GM19351 (cell line): ENCODE measurements around the gene PDGFB.

ENCODE experiments used
- ATAC-seq: cut with Tn5 transposase; IDR thresholded peaks from one replicate; pipeline ENCODE4 v1.9.1; 2021; ENCODE audit warnings: mild to moderate bottlenecking, moderate library complexity; ENCODE audit not compliant: unreplicated experiment

Gene PDGFB

DNA sequence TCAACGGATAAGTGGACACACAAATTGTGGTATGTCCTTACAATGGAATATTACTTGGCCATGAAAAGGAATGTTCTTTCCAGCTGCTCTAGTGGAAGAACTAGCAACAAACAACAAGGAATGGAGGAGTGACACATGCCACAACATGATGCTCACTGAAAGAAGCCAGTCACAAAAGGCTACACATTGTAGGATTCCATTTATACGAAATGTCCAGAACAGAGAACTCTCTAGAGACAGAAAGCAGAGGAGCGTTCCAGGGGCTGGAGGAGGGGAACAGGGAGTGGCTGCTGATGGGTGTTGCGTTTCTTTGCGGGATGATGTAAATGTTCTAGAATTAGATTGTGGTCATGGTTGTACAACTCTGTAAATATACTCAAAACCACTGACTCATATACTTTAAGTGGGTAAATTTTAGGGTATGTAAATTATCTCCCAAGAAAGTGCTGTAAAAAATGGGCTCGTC, 32.4 kb upstream of the PDGFB start:
- no peak for ATAC-seq

DNA sequence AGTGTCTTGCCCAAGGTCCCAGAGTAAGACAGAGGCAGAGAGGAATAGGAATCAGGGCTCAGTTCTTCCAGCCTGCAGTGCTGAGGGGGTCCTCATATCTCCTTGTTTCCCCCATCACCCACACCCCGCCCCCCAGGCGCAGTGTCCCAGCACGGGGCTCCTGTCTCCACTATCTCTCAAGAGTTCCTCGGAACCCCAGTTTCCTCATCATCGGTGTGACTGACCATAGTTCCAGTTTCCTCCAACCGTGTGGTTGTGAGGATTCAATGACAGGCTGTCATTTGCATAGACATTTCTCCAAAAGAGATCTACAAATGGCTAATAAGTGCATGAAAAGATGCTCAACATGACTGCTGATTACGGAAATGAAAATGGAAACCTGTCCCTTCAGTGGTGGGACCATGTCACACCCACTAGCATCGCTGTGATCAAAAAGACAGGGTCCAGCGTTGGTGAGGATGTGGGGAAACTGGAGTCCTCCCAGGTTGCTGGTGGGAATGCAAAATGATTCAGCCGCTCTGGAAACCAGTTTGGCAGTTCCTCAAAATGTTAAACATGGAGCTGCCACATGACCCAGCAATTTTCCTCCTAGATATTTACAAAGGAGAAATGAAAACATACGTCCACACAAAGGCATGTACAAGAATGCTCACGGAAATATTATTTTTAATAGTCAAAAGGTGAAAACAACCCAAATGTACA, 31.8 kb upstream of the PDGFB start:
- no peak for ATAC-seq

DNA sequence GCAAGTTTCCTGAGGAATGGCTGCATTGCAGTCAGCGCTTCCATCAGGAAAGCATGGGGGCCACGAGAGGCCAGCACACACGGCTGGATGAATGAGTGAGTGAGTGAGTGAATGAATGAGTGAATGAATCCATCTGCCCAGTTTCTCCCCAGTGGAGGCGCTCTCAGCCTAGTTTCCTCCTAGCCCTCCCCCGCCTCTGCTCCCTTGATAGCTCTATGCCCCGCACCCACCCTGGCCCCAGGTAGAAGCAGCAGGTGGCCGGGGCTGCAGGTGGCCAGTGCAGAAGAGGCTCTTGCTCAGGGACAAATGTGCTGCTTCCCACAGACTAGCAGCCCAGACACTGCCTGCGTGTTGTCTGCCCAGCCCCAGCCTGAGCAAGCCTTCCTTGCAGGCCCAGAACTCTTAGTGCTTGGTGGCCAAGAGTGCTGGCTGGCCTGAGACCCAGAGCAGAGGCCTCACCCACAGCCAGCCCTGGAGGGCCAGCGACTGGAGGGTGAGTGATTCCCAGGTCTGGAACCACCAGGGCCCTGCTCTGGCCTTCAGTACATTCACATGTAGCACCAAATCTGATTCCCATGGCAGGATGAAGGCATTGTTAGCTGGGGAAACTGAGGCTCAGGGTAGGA, 31.1 kb upstream of the PDGFB start:
- no peak for ATAC-seq

DNA sequence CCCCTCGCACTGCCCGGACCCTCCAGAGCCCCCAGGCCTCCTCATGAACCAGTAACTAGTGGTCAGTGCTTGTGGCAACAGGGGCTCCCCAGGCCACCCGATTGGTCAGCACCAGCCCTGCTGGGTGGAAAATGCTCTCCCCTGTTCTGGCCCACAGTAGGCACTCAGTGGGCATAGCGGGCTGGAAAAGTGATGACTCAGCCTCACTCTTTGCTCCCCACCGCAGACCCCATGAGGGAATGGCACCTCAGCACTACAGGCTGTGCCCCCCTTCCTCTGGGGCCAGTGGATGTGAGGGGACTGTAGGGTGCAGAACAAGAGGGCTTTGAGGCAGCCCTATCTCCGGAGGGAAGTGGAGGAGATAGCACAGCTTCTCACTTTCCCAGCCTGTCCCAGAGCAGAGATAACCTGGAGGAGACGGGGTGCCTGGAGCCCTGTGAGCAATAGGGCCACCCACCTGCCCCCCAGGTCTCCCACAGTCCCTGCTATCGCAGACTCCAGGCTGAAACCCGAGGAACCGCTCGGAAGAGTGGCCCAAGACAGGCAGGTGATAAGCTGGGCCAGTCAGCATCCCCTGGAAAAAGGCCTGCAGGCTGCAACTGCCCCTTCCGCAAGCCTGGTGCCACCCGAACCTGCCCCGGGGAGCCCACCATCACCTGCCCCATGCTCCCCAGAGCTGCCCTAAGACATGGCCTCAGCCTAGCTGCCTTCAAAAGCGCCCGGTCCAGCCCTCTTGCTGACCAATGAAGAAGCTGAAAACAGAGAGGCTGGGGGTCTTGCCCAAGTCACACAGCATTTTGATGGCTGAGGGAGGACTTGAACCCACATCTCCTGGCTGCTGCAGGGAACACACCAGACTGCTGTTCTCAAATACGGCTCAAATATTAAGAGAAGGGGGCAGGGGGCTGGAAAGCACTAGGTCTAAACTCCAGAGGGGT, 29.4 kb upstream of the PDGFB start:
- no peak for ATAC-seq

DNA sequence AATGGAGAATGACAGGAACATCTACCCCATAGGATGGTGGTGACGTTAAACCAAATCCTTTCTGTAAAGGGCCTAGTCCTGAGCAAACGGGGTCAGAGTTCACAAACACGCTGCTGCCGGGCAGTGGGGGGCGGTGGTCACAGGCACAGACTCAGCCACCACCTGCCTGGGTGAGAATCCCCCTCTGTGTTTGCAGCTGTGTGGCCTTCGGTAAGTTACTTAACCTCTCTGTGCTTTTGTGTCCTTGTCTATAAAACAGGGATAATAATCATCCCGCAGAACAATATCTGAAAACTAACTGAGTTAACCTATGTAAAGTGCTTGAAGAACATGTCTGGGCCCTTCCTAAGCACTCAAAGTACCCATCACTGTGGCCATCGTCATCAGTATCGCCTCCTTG, 26.0 kb upstream of the PDGFB start:
- ATAC-seq = no peak

DNA sequence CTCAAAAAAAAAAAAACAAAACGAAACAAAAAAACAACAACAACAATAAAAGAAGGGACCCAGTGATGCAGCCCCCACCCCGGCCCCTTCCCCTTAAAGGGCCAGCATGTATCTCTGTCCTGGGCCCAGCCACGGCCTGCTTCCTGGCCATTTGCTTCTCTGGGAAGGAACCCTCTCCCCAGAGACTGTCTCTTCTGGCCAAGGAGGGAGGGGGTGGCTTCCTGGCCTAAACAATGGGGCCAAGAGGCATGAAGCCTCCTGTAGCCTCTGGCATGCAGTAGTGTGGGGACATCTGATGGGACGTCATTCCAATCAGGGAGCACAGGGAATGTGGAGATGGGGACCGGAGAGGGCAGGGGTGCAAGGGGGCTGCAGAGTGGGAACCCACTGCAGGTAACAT, 25.5 kb upstream of the PDGFB start:
- ATAC-seq = no peak

DNA sequence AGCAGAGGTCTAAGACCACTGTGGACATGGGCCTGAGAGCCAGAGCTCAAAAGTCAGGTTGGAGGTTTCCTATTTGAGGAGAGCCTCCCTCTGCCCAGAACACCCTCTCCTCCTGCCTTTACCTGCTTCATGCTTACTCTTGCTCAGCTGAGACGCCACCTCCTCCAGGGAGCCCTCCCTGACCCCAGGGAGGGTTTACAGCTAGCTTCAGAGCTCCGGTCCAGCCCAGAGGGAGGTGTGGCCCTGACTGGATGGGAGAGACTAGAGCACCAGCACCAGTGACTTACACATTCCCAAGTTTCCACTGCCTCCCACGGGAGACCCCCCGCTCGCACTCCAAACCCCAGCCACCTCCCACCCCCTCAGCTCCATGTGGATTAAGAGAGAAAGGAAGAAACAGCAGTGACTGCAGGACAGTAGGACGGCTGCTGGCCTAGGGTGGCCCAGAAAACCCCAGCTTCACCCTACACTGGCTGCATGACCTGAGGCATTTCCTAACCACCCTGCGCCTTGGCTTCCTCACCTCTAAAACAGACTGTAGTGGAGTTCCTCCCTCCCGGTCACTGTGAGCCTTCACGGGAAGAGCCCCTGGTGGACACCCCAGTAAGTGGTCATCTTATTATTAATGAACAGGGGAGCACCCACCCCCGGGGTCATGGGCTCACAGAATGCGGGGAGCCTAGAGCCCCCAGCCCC, 24.5 kb upstream of the PDGFB start:
- ATAC-seq = no peak

DNA sequence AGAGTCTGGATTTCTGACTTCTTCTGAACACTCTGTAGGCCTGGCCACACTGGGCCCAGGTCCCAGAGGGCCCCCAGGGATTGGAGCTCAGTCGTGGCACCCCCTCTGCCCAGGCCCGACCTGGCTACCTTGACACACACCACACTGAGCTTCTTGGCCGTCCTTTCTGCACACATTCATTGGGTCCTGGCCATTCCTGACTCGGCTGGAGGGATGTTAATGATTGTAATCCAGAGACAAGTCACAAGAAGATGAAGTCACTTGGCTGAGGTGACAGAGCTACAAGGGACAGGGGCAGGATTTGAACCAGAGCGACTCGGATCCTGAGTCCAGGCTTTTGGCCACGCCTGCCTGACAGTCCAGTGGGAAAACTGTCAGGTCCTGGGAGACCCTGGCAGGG, 23.9 kb upstream of the PDGFB start:
- ATAC-seq = no peak

DNA sequence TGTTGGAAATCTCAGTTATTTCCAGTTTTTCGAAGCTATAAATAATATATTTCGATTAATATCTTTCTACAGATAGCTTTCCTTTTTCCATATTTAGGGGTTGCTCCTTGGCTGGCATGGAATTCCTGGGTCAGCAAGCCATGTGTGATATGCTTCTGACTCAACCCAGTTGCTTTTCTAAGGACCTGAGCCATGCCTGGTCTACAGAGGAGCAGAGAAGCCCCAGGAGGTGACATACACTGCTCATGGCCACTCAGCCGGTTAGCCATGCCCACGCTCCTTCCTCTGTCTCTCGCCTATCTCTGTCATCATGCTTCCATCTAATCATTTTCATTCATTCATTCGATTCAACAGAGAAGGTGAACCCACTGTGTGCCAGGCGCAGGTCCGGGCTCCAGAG, 23.2 kb upstream of the PDGFB start:
- no peak for ATAC-seq

DNA sequence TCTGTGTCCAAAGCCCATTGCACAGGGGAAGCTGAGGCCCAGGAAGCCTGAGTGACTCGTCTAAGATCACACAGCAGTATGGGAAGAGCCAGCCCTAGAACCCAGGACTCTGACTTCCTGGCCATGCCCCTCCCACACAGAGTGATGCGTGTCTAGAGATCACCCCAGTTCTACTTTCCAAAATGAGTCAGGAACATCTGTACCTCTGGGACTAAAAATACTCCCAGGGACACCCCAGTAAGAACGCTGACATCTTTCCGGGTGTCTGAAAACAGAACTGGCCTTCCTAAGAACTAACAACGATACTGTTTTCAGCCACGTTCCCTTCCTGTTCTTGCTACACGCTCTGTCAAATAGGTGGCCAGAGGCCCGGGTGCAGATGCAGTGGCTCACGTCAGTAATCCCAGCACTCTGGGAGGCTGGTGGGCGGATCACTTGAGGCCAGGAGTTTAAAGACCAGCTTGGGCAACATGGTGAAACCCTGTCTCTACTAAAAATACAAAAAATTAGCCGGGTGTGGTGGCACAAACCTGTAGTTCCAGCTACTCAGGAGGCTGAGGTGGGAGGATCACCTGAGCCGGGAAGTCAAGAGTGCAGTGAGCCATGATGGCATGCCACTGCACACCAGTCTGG, 21.7 kb upstream of the PDGFB start:
- ATAC-seq = peak; percentile 82

DNA sequence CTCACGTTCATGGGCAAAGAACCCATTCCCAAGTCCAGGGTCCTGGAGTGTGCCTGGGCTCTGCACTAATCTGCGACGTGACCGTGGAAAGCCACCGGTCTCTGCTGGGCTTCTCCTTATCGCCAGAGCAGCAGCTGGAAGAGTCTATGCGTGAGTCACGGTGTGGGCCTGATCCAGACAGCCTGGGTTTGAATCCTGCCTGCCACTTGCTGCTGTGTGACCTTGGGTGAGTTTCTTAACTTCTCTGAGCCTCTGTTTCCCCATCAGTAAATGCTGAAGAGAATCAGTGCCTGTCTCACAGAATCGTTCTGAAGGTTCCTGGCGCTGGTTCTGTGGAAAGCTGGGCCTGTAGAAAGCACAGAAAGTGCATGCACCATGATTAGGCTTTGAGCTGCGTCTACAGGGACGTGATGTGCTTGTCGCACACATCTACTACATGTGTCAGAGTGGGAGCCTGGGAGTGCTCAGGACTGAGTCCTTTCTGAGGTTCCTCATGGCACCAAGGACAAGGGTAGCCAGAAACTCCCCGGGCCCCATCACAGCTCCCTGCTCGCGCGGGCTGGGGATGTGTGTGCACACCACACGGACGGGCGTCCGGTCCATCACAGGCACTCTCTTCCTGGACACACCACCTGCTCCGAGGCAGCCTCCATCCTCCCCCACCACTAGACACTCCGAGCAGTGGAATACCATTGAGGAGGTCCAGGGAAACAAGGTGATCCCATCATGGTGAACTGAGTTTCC, 20.5 kb upstream of the PDGFB start:
- ATAC-seq = no peak

DNA sequence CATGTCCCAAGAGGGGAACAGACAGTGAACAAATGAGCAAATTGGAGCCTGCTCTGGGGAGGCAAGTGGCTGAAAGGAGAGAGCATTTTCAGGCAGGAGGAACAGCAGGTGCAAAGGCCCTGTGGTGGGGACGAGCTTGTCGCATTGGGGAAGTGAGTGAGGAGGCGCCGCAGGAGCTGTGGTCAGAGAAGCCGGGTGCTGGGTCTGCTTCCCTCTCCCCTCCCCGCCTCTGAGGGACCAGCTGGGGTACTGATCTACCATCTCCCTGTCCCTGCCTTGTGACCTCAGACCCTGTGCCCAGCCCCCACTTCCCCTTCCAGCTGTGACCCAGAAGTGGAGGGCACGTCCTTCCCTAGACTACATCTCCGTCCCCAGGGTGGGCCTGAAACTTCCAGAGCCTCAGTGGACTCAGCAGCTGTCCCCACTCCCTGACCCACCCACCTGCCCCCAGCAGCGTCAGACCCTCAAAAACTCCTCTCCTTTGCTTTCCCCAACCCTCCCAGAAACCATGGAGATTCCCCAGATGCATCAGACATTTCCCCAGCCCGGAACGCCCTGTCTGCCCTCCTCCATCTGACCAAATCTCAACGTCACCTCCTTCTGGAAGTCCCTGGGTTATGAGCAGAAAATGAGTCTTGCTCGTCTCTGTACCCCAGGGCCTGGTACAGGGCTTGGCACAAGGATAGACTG, 19.7 kb upstream of the PDGFB start:
- no peak for ATAC-seq

DNA sequence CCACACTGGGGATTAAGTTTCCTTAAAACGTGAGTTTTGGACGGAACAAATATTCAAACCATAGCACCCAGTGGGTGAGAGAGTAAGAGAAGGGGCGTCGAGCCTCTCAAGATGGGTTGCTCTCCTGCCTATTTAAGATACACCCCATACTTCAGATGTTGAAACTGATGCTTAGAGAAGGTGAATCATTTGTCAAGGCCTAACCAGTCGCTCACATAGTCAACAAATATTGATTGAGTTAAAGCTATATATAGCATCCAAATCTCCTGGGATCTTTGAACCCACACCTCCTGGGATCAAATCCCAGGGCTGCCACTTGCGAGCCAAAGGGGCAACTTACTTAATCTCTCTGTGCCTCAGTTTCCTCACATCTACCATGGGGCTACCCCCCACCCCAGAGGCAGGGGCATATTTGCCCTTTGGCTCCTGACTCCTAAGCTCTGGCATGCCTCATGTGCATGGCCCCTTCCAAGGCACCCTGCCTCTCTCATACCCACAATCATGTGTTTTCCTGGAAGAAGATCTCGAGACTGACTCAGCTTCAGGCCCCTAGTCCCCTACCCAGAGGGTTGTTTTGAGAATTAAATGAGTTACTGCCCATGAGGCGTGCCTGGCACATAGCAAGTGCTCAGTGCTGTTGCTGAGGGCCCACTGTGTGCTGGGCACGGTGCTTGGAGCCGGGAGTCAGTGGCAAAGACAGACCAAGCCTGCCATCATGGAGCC, 19.0 kb upstream of the PDGFB start:
- no peak for ATAC-seq

DNA sequence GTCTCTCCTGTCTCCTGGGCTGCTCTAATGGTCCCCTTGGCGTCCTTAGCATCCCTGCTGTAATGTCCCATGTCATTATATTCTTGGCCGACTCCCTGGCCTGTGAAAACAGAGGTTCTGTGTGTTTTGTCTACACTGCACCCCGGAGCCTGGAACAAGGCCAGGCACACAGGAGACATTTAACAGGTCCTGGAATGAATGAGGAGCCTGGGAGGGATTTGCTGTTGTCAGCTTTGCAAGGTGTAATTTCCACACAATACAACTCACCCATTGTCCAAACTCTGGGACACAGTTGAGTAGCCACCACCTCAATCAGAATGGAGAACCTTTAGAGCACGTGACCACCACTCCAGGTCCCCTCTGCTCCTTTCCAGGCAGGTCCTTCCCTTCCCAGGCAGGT, 14.9 kb upstream of the PDGFB start:
- ATAC-seq = no peak

DNA sequence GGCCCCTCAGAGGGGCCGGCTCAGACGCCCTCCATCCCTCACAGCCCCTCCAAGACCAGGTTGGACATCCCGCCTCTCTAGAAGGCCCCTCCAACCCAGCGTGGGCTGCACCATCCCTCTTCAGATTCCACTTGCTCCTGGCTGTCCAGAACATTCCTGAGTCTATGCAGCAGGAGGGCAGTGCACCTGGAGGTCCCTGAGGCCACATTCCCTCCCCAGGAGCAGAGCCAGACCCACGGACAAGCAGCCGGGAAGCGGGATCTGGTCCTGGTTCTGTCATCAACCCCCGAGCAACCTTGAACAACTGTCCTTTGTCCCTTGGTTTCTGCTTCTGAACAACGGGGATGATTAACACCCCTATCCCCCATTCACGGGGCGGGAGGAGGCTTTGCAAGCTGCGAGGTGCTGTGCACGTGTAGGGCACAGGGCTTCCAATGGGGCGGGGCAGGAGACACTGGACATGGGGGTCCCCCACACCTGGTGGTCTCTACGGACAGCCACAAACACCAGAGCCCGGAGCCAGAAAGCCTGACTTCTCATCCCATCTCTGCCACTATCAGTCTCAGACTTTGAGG, 13.2 kb upstream of the PDGFB start:
- ATAC-seq = no peak

DNA sequence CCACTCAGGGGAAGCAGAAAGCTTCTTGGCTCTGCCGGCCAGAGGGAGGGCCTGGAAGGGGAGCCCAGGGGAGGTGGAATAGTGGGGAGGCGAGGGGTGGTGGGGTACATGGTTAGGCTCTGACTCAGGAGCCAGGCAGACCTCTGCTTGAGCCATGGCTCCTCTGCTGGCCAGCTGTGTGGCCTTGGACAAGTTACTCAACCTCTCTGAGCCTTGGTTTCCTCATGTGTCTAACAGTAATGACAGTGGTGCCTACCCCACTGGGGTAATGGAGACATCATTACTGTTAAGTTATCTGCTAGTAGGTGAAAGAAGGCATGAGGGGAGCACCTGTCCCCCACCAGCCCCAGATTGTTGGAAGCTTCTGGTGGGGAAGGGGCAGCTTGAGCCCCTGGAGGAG, 12.2 kb upstream of the PDGFB start:
- ATAC-seq = no peak

DNA sequence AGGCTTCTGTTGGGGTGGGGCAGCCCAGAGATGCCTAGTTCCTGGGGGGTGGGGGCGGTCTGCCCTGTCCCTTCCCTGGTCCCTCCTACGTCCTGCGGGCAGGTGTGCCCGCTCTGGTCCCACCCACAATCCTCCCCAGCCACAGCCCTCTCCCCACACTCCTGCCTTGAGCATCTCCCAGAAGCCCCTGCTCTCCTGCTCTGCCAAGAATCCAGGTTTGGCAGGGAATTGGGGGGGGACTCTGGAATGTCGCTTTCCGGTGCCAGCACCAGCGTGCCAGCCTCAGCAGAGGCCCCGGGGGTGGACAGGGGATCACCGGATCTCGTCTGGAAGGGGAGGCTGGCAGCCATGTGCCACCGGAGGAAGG, 11.4 kb upstream of the PDGFB start:
- no peak for ATAC-seq

DNA sequence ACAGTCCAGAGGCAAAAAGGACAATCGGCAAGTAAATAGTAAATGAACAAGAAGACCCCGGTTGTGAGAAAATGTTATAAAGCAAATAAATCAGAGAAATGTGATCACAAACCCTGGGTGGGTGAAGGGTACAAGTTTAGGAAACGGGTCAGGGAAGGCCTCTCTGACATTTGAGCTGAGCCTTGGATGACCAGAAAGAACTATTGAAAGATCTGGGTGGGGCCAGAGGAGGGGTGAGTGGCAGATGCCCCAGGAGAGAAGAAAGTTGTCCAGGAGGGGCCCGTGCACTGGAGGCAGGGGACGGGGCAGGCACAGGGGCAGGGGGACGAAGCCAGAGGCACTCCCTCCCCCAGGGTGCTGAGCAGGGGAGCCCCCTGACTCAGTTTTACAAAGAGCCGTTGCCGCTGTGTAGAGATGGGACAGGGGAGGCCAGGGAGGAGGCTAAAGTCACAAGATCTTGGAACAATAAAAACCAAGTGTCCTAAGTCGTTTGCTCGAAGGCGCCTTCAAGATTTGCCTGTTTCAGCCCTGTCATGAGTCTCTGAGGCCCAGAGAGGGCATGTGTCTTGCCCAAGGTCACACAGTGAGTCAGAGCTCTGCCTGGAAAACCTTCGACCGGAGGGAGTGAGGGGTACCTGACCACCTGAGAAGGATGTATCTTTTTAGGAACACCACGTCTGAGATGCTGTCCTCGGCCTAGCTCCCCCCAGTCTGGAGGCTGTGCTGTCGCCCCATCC, 10.8 kb upstream of the PDGFB start:
- ATAC-seq = no peak
